Measurements from ENCODE around the gene TTC28.
A peak's percentile ranks its signal among the peaks of the same experiment; 100 is the strongest.

Gene TTC28

GRCh38 chr22:28012832-28013460 is 666.7 kb downstream of the TTC28 start:
- H3K9ac ChIP-seq (ENCODE audit: low read length) = no peak overlapping the region
- no peak overlapping the region for H3K4me3 ChIP-seq (ENCODE audit: low read length)
- H3K27me3 ChIP-seq (replicated peaks; ENCODE audit: control insufficient read depth, insufficient read depth, low read length) = no peaks in the 10 kb centered on the region
- no peaks in the 10 kb centered on the region for H3K9me3 ChIP-seq (ENCODE audit: control insufficient read depth, low read length)
- H3K36me3 ChIP-seq (ENCODE audit: control insufficient read depth, insufficient read depth, low read length, severe bottlenecking) = peaks cover 9% of the 10 kb centered on the region
- peaks cover 4% of the 10 kb centered on the region for H3K4me1 ChIP-seq (ENCODE audit: control insufficient read depth, insufficient read depth, low read length)
- no peak for DNase-seq (ENCODE audit: low read depth)

GRCh38 chr22:28009272-28009827 is 670.3 kb downstream of the TTC28 start:
- Histone ChIP-seq H3K27me3 (replicated peaks; ENCODE audit: control insufficient read depth, insufficient read depth, low read length) (no peaks in the 10 kb centered on the region), H3K9ac (ENCODE audit: low read length) (peak overlapping the region; percentile 15), H3K36me3 (ENCODE audit: control insufficient read depth, insufficient read depth, low read length, severe bottlenecking) (peaks cover 9% of the 10 kb centered on the region), H3K4me3 (ENCODE audit: low read length) (no peak overlapping the region), H3K4me1 (ENCODE audit: control insufficient read depth, insufficient read depth, low read length) (peaks cover 8% of the 10 kb centered on the region), H3K9me3 (ENCODE audit: control insufficient read depth, low read length) (no peaks in the 10 kb centered on the region)
- peak; percentile 92 for DNase-seq (ENCODE audit: low read depth)

GRCh38 chr22:28008649-28009048 is 671.0 kb downstream of the TTC28 start:
- no peaks in the 10 kb centered on the region for H3K9me3 ChIP-seq (ENCODE audit: control insufficient read depth, low read length)
- peaks cover 5% of the 10 kb centered on the region for H3K36me3 ChIP-seq (ENCODE audit: control insufficient read depth, insufficient read depth, low read length, severe bottlenecking)
- H3K9ac ChIP-seq (ENCODE audit: low read length) = peak overlapping the region; percentile 15
- H3K4me3 ChIP-seq (ENCODE audit: low read length) = no peak overlapping the region
- H3K4me1 ChIP-seq (ENCODE audit: control insufficient read depth, insufficient read depth, low read length) = peaks cover 8% of the 10 kb centered on the region
- no peaks in the 10 kb centered on the region for H3K27me3 ChIP-seq (replicated peaks; ENCODE audit: control insufficient read depth, insufficient read depth, low read length)
- DNase-seq (ENCODE audit: low read depth) = no peak

- H3K9ac ChIP-seq (ENCODE audit: low read length) = no peak overlapping the region
- H3K4me3 ChIP-seq (ENCODE audit: low read length) = no peak overlapping the region
- no peaks in the 10 kb centered on the region for H3K27me3 ChIP-seq (replicated peaks; ENCODE audit: control insufficient read depth, insufficient read depth, low read length)
- no peak for DNase-seq (ENCODE audit: low read depth)
- no peaks in the 10 kb centered on the region for H3K9me3 ChIP-seq (ENCODE audit: control insufficient read depth, low read length)
- H3K4me1 ChIP-seq (ENCODE audit: control insufficient read depth, insufficient read depth, low read length) = peaks cover 8% of the 10 kb centered on the region
- H3K36me3 ChIP-seq (ENCODE audit: control insufficient read depth, insufficient read depth, low read length, severe bottlenecking) = peaks cover 2% of the 10 kb centered on the region
These were observed 671.6 kb downstream of the TTC28 start for GRCh38 chr22:28008056-28008455.

GRCh38 chr22:28006271-28006670 is 673.4 kb downstream of the TTC28 start:
- Histone ChIP-seq H3K36me3 (ENCODE audit: control insufficient read depth, insufficient read depth, low read length, severe bottlenecking) (no peaks in the 10 kb centered on the region), H3K9me3 (ENCODE audit: control insufficient read depth, low read length) (no peaks in the 10 kb centered on the region), H3K4me1 (ENCODE audit: control insufficient read depth, insufficient read depth, low read length) (peaks cover 17% of the 10 kb centered on the region), H3K9ac (ENCODE audit: low read length) (no peak overlapping the region), H3K27me3 (replicated peaks; ENCODE audit: control insufficient read depth, insufficient read depth, low read length) (no peaks in the 10 kb centered on the region), H3K4me3 (ENCODE audit: low read length) (no peak overlapping the region)
- no peak for DNase-seq (ENCODE audit: low read depth)

- no peak overlapping the region for H3K4me3 ChIP-seq (ENCODE audit: low read length)
- no peaks in the 10 kb centered on the region for H3K9me3 ChIP-seq (ENCODE audit: control insufficient read depth, low read length)
- peaks cover 17% of the 10 kb centered on the region for H3K4me1 ChIP-seq (ENCODE audit: control insufficient read depth, insufficient read depth, low read length)
- peaks cover 5% of the 10 kb centered on the region for H3K36me3 ChIP-seq (ENCODE audit: control insufficient read depth, insufficient read depth, low read length, severe bottlenecking)
- no peak for DNase-seq (ENCODE audit: low read depth)
- no peak overlapping the region for H3K9ac ChIP-seq (ENCODE audit: low read length)
- no peaks in the 10 kb centered on the region for H3K27me3 ChIP-seq (replicated peaks; ENCODE audit: control insufficient read depth, insufficient read depth, low read length)
These were observed 674.1 kb downstream of the TTC28 start for GRCh38 chr22:28005513-28005912.

- no peak overlapping the region for H3K9ac ChIP-seq (ENCODE audit: low read length)
- DNase-seq (ENCODE audit: low read depth) = no peak
- peaks cover 15% of the 10 kb centered on the region for H3K4me1 ChIP-seq (ENCODE audit: control insufficient read depth, insufficient read depth, low read length)
- no peak overlapping the region for H3K4me3 ChIP-seq (ENCODE audit: low read length)
- no peaks in the 10 kb centered on the region for H3K9me3 ChIP-seq (ENCODE audit: control insufficient read depth, low read length)
- no peaks in the 10 kb centered on the region for H3K27me3 ChIP-seq (replicated peaks; ENCODE audit: control insufficient read depth, insufficient read depth, low read length)
- H3K36me3 ChIP-seq (ENCODE audit: control insufficient read depth, insufficient read depth, low read length, severe bottlenecking) = peaks cover 7% of the 10 kb centered on the region
These were observed 675.6 kb downstream of the TTC28 start for GRCh38 chr22:28004021-28004420.

- H3K27me3 ChIP-seq (replicated peaks; ENCODE audit: control insufficient read depth, insufficient read depth, low read length) = no peaks in the 10 kb centered on the region
- H3K4me1 ChIP-seq (ENCODE audit: control insufficient read depth, insufficient read depth, low read length) = peaks cover 15% of the 10 kb centered on the region
- H3K4me3 ChIP-seq (ENCODE audit: low read length) = no peak overlapping the region
- no peak overlapping the region for H3K9ac ChIP-seq (ENCODE audit: low read length)
- peaks cover 17% of the 10 kb centered on the region for H3K36me3 ChIP-seq (ENCODE audit: control insufficient read depth, insufficient read depth, low read length, severe bottlenecking)
- DNase-seq (ENCODE audit: low read depth) = no peak
- no peaks in the 10 kb centered on the region for H3K9me3 ChIP-seq (ENCODE audit: control insufficient read depth, low read length)
These were observed 676.6 kb downstream of the TTC28 start for GRCh38 chr22:28002863-28003565.

GRCh38 chr22:28002181-28002700 is 677.4 kb downstream of the TTC28 start:
- Histone ChIP-seq H3K36me3 (ENCODE audit: control insufficient read depth, insufficient read depth, low read length, severe bottlenecking) (peaks cover 19% of the 10 kb centered on the region), H3K9ac (ENCODE audit: low read length) (no peak overlapping the region)

GRCh38 chr22:28001171-28001835 is 678.3 kb downstream of the TTC28 start:
- H3K27me3 ChIP-seq (replicated peaks; ENCODE audit: control insufficient read depth, insufficient read depth, low read length) = no peaks in the 10 kb centered on the region
- H3K9ac ChIP-seq (ENCODE audit: low read length) = no peak overlapping the region
- H3K36me3 ChIP-seq (ENCODE audit: control insufficient read depth, insufficient read depth, low read length, severe bottlenecking) = peaks cover 19% of the 10 kb centered on the region
- no peak overlapping the region for H3K4me3 ChIP-seq (ENCODE audit: low read length)
- no peaks in the 10 kb centered on the region for H3K9me3 ChIP-seq (ENCODE audit: control insufficient read depth, low read length)
- no peak for DNase-seq (ENCODE audit: low read depth)
- peaks cover 25% of the 10 kb centered on the region for H3K4me1 ChIP-seq (ENCODE audit: control insufficient read depth, insufficient read depth, low read length)

More at GRCh38 chr22:28002181-28002700, 677.4 kb downstream of the TTC28 start:
- Histone ChIP-seq H3K9me3 (ENCODE audit: control insufficient read depth, low read length) (no peaks in the 10 kb centered on the region), H3K4me3 (ENCODE audit: low read length) (no peak overlapping the region), H3K27me3 (replicated peaks; ENCODE audit: control insufficient read depth, insufficient read depth, low read length) (no peaks in the 10 kb centered on the region), H3K4me1 (ENCODE audit: control insufficient read depth, insufficient read depth, low read length) (peaks cover 23% of the 10 kb centered on the region)
- peak; percentile 37 for DNase-seq (ENCODE audit: low read depth)

GRCh38 chr22:28000361-28000760 is 679.3 kb downstream of the TTC28 start:
- no peak for DNase-seq (ENCODE audit: low read depth)
- H3K9me3 ChIP-seq (ENCODE audit: control insufficient read depth, low read length) = no peaks in the 10 kb centered on the region
- no peak overlapping the region for H3K9ac ChIP-seq (ENCODE audit: low read length)
- peaks cover 24% of the 10 kb centered on the region for H3K4me1 ChIP-seq (ENCODE audit: control insufficient read depth, insufficient read depth, low read length)
- H3K27me3 ChIP-seq (replicated peaks; ENCODE audit: control insufficient read depth, insufficient read depth, low read length) = no peaks in the 10 kb centered on the region
- H3K36me3 ChIP-seq (ENCODE audit: control insufficient read depth, insufficient read depth, low read length, severe bottlenecking) = peaks cover 21% of the 10 kb centered on the region
- H3K4me3 ChIP-seq (ENCODE audit: low read length) = no peak overlapping the region
